A549 (cell line): ENCODE measurements around the gene GALNT5. TPM values are rescaled to one million over a fixed set of nuclear protein-coding genes. Genes with fewer than 3 reads are reported as not detected.

Experiments
- ATAC-seq, 2 experiments: fragments of 200-7000 bp in 1 of 2; fragments of >200 bp in 1 of 2; cut with Nextera tagmentation in 1 of 2; cut with Tn5 transposase in 1 of 2; 3 replicates each; pipeline versions ENCODE4 v1.8.0 to v1.9.1; 2018 to 2020; ENCODE audit warnings: mild to moderate bottlenecking in 1 of 2, moderate library complexity in 1 of 2
- CTCF ChIA-PET: fragments of 300-600 bp; sonication (Branson Sonifier 250); formaldehyde crosslinking; extraction: SDS; loops from one replicate; lab custom pipeline; 2021; ENCODE audit warnings: antibody characterized with exemption, inconsistent platforms; lab: Yijun Ruan, JAX
- POLR2A ChIA-PET: fragments of 350-600 bp; formaldehyde crosslinking; extraction: SDS; loops from one replicate; lab custom pipeline; 2021; ENCODE audit warnings: antibody characterized with exemption, inconsistent platforms; lab: Yijun Ruan, JAX
- DNase-seq, 2 experiments: peaks; one replicate each; pipeline versions ENCODE4 v3.0.0 to v3.0.0-alpha.2; 2011 to 2016; ENCODE audit warnings: low read depth in 1 of 2, low spot score in 1 of 2
- FAIRE-seq: peaks from 2 replicates; lab custom pipeline; 2011; peaks lifted over from hg19 to GRCh38; lab: Jason Lieb, UNC
- H3K27ac ChIP-seq, 2 experiments: fragments of >200 bp; sonication (Bioruptor Twin); formaldehyde crosslinking; 3 replicates each; pipeline ENCODE4 v1.5.1; 2016 to 2017
- H3K4me1 ChIP-seq: fragments of >200 bp; sonication (Bioruptor Twin); formaldehyde crosslinking; 3 replicates; pipeline ENCODE4 v1.6.1; 2016
- H3K4me2 ChIP-seq: fragments of >200 bp; sonication (Bioruptor Twin); formaldehyde crosslinking; 3 replicates; pipeline ENCODE4 v1.6.1; 2016
- H3K4me3 ChIP-seq: fragments of >200 bp; sonication (Bioruptor Twin); formaldehyde crosslinking; 3 replicates; pipeline ENCODE4 v1.5.1; 2016
- H3K9me3 ChIP-seq: fragments of >200 bp; sonication (Bioruptor Twin); formaldehyde crosslinking; 3 replicates; pipeline ENCODE4 v1.6.1; 2016
- CHD4 ChIP-seq: fragments of 200-600 bp; sonication (generic); IDR thresholded peaks from 2 replicates; pipeline ENCODE4 v1.6.1; 2016; ENCODE audit warnings: antibody characterized with exemption, mild to moderate bottlenecking, borderline replicate concordance
- EHF ChIP-seq: fragments of 250-450 bp; sonication (Bioruptor Pico); IDR thresholded peaks from 2 replicates; pipeline ENCODE4 v1.5.0; 2020; ENCODE audit warnings: mild to moderate bottlenecking
- ESRRA ChIP-seq: fragments of 150-350 bp; IDR thresholded peaks from 2 replicates; pipeline ENCODE4 v1.6.1; 2014; ENCODE audit warnings: mild to moderate bottlenecking, low read length, borderline replicate concordance
- FOSB ChIP-seq: fragments of 250-450 bp; sonication (Bioruptor Pico); IDR thresholded peaks from 2 replicates; pipeline ENCODE4 v1.5.0; 2020; ENCODE audit warnings: mild to moderate bottlenecking, moderate library complexity
- FOXS1 ChIP-seq: fragments of 250-450 bp; sonication (Bioruptor Pico); IDR thresholded peaks from 2 replicates; pipeline ENCODE4 v1.5.0; 2020; ENCODE audit warnings: mild to moderate bottlenecking, moderate library complexity
- HEYL ChIP-seq: fragments of 250-450 bp; sonication (Bioruptor Pico); IDR thresholded peaks from 2 replicates; pipeline ENCODE4 v1.8.0; 2021; ENCODE audit warnings: mild to moderate bottlenecking, moderate library complexity
- HMGXB4 ChIP-seq: fragments of 250-450 bp; sonication (Bioruptor Pico); IDR thresholded peaks from 2 replicates; pipeline ENCODE4 v1.5.0; 2021; ENCODE audit warnings: mild to moderate bottlenecking, moderate library complexity, borderline replicate concordance
- HOXA7 ChIP-seq: fragments of 250-450 bp; sonication (Bioruptor Pico); IDR thresholded peaks from 2 replicates; pipeline ENCODE4 v1.5.0; 2020; ENCODE audit warnings: mild to moderate bottlenecking, moderate library complexity
- HOXB13 ChIP-seq: fragments of 250-450 bp; sonication (Bioruptor Pico); IDR thresholded peaks from 2 replicates; pipeline ENCODE4 v1.5.0; 2020; ENCODE audit warnings: low read depth, mild to moderate bottlenecking, moderate library complexity
- HOXB5 ChIP-seq: fragments of 250-450 bp; sonication (Bioruptor Pico); IDR thresholded peaks from 2 replicates; pipeline ENCODE4 v1.5.0; 2020; ENCODE audit warnings: mild to moderate bottlenecking, moderate library complexity
- JUN ChIP-seq, 2 experiments: fragments of >200 bp; sonication (Bioruptor Twin); formaldehyde crosslinking; IDR thresholded peaks; 2 replicates in 1 of 2; 3 replicates in 1 of 2; pipeline ENCODE4 v1.6.1; 2016 to 2017
- JUNB ChIP-seq: fragments of >200 bp; sonication (Bioruptor Twin); formaldehyde crosslinking; IDR thresholded peaks from 2 replicates; pipeline ENCODE4 v1.6.1; 2016
- NPAS2 ChIP-seq: fragments of 250-450 bp; sonication (Bioruptor Pico); IDR thresholded peaks from 2 replicates; pipeline ENCODE4 v1.8.0; 2022; ENCODE audit warnings: mild to moderate bottlenecking, moderate library complexity, borderline replicate concordance
- NR3C1 ChIP-seq: fragments of >200 bp; sonication (Bioruptor Twin); formaldehyde crosslinking; IDR thresholded peaks from 3 replicates; pipeline ENCODE4 v1.6.1; 2017
- RAD21 ChIP-seq, 2 experiments: fragments of >200 bp in 1 of 2; sonication (Bioruptor Twin) in 1 of 2; formaldehyde crosslinking in 1 of 2; IDR thresholded peaks in 1 of 2; conservative IDR thresholded peaks in 1 of 2; 2 replicates in 1 of 2; 3 replicates in 1 of 2; pipeline ENCODE4 v1.6.1; 2012 to 2018; ENCODE audit warnings: inconsistent platforms in 1 of 2
- RARB ChIP-seq: fragments of 250-450 bp; sonication (Bioruptor Pico); IDR thresholded peaks from 2 replicates; pipeline ENCODE4 v1.8.0; 2021; ENCODE audit warnings: mild to moderate bottlenecking, moderate library complexity
- SMC3 ChIP-seq: fragments of >200 bp; sonication (Bioruptor Twin); formaldehyde crosslinking; IDR thresholded peaks from 3 replicates; pipeline ENCODE4 v1.6.1; 2018; ENCODE audit warnings: inconsistent platforms
- ZNF302 ChIP-seq: fragments of 250-450 bp; sonication (Bioruptor Pico); IDR thresholded peaks from 2 replicates; pipeline ENCODE4 v1.9.0; 2021; ENCODE audit warnings: inconsistent platforms, mild to moderate bottlenecking, moderate library complexity
- ZSCAN20 ChIP-seq: fragments of 250-450 bp; sonication (Bioruptor Pico); IDR thresholded peaks from 2 replicates; pipeline ENCODE4 v1.8.0; 2022; ENCODE audit warnings: mild to moderate bottlenecking, moderate library complexity
- WGBS: methylation state at CpG from one replicate; pipeline ENCODE4 v1.1.6; 2017; ENCODE audit errors: missing lambda C conversion rate; 5-methylcytosine and 5-hydroxymethylcytosine counted together
- polyA plus RNA-seq, 4 experiments: library from polyadenylated mRNA; depleted of rRNA in 3 of 4; stranded (reverse); fragments of >200 nt; fragmentation: RNase III in 1 of 4; extraction: RNeasy Plus Mini Kit Qiagen cat#74134 plus additional on column Dnase treatment in 1 of 4; gene quantifications; 2 replicates in 3 of 4; 3 replicates in 1 of 4; pipeline ENCODE4 v1.2.3, GENCODE V29; 2011 to 2017
- TF ChIP-seq, protein P1 (sequence below): fragments of >200 bp; sonication (Bioruptor Twin); formaldehyde crosslinking; IDR thresholded peaks from 3 replicates; pipeline ENCODE4 v1.5.1; 2016
- TF ChIP-seq, protein P2 (sequence below): fragments of 450-650 bp; IDR thresholded peaks from 2 replicates; pipeline ENCODE4 v1.6.1; 2014; ENCODE audit warnings: antibody characterized with exemption
- TF ChIP-seq, protein P3 (sequence below): fragments of 250-450 bp; sonication (Bioruptor Pico); IDR thresholded peaks from 2 replicates; pipeline ENCODE4 v1.5.0; 2020; ENCODE audit warnings: low read depth, mild to moderate bottlenecking, moderate library complexity

Gene GALNT5
- polyA plus RNA-seq, 2 of the 4 experiments (the other 2 are of a cell fraction) = 2.9 to 3.0 TPM

DNA sequence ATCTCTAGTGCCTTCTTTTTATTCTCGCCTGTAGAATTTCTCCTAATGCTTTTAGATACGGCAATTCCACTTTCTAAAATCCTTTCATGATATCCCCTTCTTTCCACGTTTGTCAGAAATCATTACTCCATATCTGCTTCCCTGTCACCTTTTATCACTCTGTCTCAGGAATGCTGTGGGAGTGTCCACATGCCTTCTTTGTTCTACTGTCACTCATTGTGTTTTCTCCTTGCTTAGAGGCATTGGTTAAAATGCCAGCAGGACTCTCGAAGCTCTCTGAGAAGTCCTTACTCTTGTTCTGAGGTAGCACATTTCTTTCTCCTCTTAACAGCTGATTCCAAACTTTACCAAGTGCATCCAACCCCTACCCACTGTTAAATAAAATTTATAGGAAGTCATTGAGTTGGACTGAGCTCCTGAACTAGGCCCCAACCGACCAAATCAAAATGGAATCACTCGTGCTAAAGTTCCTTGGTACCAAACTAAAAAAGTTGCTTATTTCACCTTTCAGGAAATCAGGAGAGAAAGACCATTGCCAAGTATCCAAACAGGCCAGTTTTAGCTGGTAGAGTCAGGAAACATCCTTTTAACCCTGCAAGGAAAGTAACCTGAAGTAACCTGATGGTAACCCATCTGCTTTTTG, 10.6 kb upstream of the GALNT5 start:
- CTCF ChIA-PET = no interaction called here
- TF ChIP-seq CHD4 (no peak), FOSB (CRISPR knock-in tag) (peak; percentile 59; the same call in 1 of the 2 replicates), HOXA7 (CRISPR knock-in tag) (no peak), NR3C1 (no peak), JUNB (peak; percentile 18; the same call in 1 of the 2 replicates), EHF (CRISPR knock-in tag) (peak; percentile 92; the same call in 1 of the 2 replicates), RAD21 (conservative IDR thresholded peaks at IDR 0.05 in 1 of 2, IDR thresholded peaks at IDR 0.05 in 1 of 2) (no peak), ZNF302 (CRISPR knock-in tag) (peak; percentile 83; the same call in 1 of the 2 replicates), ZSCAN20 (CRISPR knock-in tag) (no peak), FOXS1 (CRISPR knock-in tag) (peak; percentile 62; the same call in 1 of the 2 replicates), HOXB13 (CRISPR knock-in tag) (peak; percentile 90; the same call in 1 of the 2 replicates), HEYL (CRISPR knock-in tag) (0 out of 2 replicates have a peak, but pooled peaks have one; percentile 67), RARB (CRISPR knock-in tag) (peak; percentile 66; the same call in 1 of the 2 replicates), HOXB5 (CRISPR knock-in tag) (peak; percentile 89), JUN (IDR thresholded peaks at IDR 0.05) (peak in 1 of 2 experiments; percentile 9; a peak in 1 of 5 replicates), ESRRA (no peak), NPAS2 (CRISPR knock-in tag) (peak; percentile 67; the same call in 1 of the 2 replicates), SMC3 (no peak), HMGXB4 (no peak)
- TF ChIP-seq, protein P1, sequence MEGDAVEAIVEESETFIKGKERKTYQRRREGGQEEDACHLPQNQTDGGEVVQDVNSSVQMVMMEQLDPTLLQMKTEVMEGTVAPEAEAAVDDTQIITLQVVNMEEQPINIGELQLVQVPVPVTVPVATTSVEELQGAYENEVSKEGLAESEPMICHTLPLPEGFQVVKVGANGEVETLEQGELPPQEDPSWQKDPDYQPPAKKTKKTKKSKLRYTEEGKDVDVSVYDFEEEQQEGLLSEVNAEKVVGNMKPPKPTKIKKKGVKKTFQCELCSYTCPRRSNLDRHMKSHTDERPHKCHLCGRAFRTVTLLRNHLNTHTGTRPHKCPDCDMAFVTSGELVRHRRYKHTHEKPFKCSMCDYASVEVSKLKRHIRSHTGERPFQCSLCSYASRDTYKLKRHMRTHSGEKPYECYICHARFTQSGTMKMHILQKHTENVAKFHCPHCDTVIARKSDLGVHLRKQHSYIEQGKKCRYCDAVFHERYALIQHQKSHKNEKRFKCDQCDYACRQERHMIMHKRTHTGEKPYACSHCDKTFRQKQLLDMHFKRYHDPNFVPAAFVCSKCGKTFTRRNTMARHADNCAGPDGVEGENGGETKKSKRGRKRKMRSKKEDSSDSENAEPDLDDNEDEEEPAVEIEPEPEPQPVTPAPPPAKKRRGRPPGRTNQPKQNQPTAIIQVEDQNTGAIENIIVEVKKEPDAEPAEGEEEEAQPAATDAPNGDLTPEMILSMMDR = no peak
- TF ChIP-seq, protein P2, sequence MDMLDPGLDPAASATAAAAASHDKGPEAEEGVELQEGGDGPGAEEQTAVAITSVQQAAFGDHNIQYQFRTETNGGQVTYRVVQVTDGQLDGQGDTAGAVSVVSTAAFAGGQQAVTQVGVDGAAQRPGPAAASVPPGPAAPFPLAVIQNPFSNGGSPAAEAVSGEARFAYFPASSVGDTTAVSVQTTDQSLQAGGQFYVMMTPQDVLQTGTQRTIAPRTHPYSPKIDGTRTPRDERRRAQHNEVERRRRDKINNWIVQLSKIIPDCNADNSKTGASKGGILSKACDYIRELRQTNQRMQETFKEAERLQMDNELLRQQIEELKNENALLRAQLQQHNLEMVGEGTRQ = no peak
- TF ChIP-seq, protein P3, sequence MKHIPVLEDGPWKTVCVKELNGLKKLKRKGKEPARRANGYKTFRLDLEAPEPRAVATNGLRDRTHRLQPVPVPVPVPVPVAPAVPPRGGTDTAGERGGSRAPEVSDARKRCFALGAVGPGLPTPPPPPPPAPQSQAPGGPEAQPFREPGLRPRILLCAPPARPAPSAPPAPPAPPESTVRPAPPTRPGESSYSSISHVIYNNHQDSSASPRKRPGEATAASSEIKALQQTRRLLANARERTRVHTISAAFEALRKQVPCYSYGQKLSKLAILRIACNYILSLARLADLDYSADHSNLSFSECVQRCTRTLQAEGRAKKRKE (CRISPR knock-in tag) = peak; percentile 91; the same call in 1 of the 2 replicates
- FAIRE-seq (no peak), DNase-seq (peak; percentile 21 to 48), ATAC-seq (peak; percentile 90 to 92)
- 26% methylated on average over 6 of the region's 6 CpGs for WGBS
- POLR2A ChIA-PET = interaction anchor here (1.3 kb wide), 1 partner anchor 912 kb away, joined by 3 read pairs; no protein-coding TSS in a partner anchor
- H3K4me3 ChIP-seq = no peak overlapping the region
- H3K27ac ChIP-seq = peak overlapping the region; percentile 79 to 90
- H3K4me1 ChIP-seq = peaks cover 23% of the 10 kb centered on the region
- H3K9me3 ChIP-seq = no peaks in the 10 kb centered on the region
- peak overlapping the region; percentile 59 for H3K4me2 ChIP-seq
